K562 (cell line): ENCODE data around the gene SPATS2L. TPM values are rescaled to one million over a fixed set of nuclear protein-coding genes. Genes with fewer than 3 reads are reported as not detected.

Source experiments
- ATAC-seq: fragments of 200-7000 bp; cut with Tn5 transposase; 3 replicates; pipeline ENCODE4 v1.9.1; 2020; ENCODE audit warnings: moderate library complexity
- BruUV-seq: library from RNA; stranded (reverse); fragments of 400-500 nt; replicated peaks from 2 replicates; lab custom pipeline; 2021; lab: Mats Ljungman, UMichigan
- CTCF ChIA-PET: fragments of 300-600 bp; formaldehyde crosslinking; extraction: SDS; loops from one replicate; lab custom pipeline; 2021; ENCODE audit warnings: low intra/inter-chr PET ratio; lab: Yijun Ruan, JAX
- POLR2A ChIA-PET: fragments of 300-600, 350-650 bp; sonication (Branson Sonifier 250); formaldehyde crosslinking; extraction: SDS; loops from one replicate; lab custom pipeline; 2021; ENCODE audit warnings: antibody characterized with exemption, inconsistent platforms; lab: Yijun Ruan, JAX
- DNase-seq, 4 experiments: peaks; one replicate each; pipeline versions ENCODE4 v3.0.0 to v3.0.0-alpha.2; 2011 to 2018; ENCODE audit warnings: low spot score in 3 of 4, mixed read lengths in 3 of 4; ENCODE audit errors: extremely low read depth in 1 of 4
- FAIRE-seq: peaks from 2 replicates; lab custom pipeline; 2011; peaks lifted over from hg19 to GRCh38; lab: Jason Lieb, UNC
- H2AFZ ChIP-seq: 2 replicates; pipeline ENCODE4 v1.6.0; 2011; ENCODE audit warnings: low read depth, low read length, control low read depth, inconsistent platforms
- H3K27ac ChIP-seq: fragments of 200-600 bp; 3 replicates; pipeline ENCODE4 v1.8.0; 2011; ENCODE audit warnings: low read depth, mild to moderate bottlenecking, control low read depth, inconsistent platforms, low read length, moderate library complexity, mixed read lengths; ENCODE audit errors: extremely low read depth
- H3K27me3 ChIP-seq, 2 experiments: fragments of 300-600 bp in 1 of 2; 2 replicates in 1 of 2; 3 replicates in 1 of 2; pipeline versions ENCODE4 v1.6.0 to v1.8.0; 2011; ENCODE audit warnings: inconsistent platforms in 2 of 2, low read length in 2 of 2, mild to moderate bottlenecking in 1 of 2, mixed read lengths in 1 of 2, moderate library complexity in 1 of 2; ENCODE audit not compliant: control insufficient read depth in 2 of 2, insufficient read depth in 2 of 2
- H3K36me3 ChIP-seq: fragments of 300-600 bp; 3 replicates; pipeline ENCODE4 v1.8.0; 2011; ENCODE audit warnings: mild to moderate bottlenecking, low read length, inconsistent platforms; ENCODE audit not compliant: control insufficient read depth, insufficient read depth
- H3K4me1 ChIP-seq, 2 experiments: fragments of 200-600 bp in 1 of 2; replicated peaks in 1 of 2; 2 replicates in 1 of 2; 3 replicates in 1 of 2; pipeline versions ENCODE4 v1.5.1 to v1.8.0; 2011; ENCODE audit warnings: inconsistent platforms in 2 of 2, low read length in 2 of 2, mild to moderate bottlenecking in 1 of 2, mixed read lengths in 1 of 2, moderate library complexity in 1 of 2; ENCODE audit not compliant: control insufficient read depth in 2 of 2, insufficient read depth in 2 of 2
- H3K4me2 ChIP-seq: 2 replicates; pipeline ENCODE4 v1.6.1; 2011; ENCODE audit warnings: low read length, control low read depth, inconsistent platforms, mixed read lengths; ENCODE audit not compliant: insufficient read depth
- H3K4me3 ChIP-seq: fragments of 200-600 bp; sonication (generic), shearing (Covaris generic); 2 replicates; pipeline ENCODE4 v1.5.1; 2016; ENCODE audit warnings: control low read depth, inconsistent platforms
- H3K79me2 ChIP-seq: fragments of 200-600 bp; 3 replicates; pipeline ENCODE4 v1.8.0; 2011; ENCODE audit warnings: low read length, inconsistent platforms; ENCODE audit not compliant: control insufficient read depth, insufficient read depth
- H3K9ac ChIP-seq, 2 experiments: 2 replicates each; pipeline versions ENCODE4 v1.6.0 to v1.6.1; 2011; ENCODE audit warnings: low read depth in 2 of 2, low read length in 2 of 2, control low read depth in 1 of 2, inconsistent platforms in 1 of 2, mild to moderate bottlenecking in 1 of 2, mixed read lengths in 1 of 2; ENCODE audit not compliant: insufficient read depth in 1 of 2
- H3K9me1 ChIP-seq: one replicate; pipeline ENCODE4 v1.6.0; 2011; ENCODE audit warnings: inconsistent platforms, mild to moderate bottlenecking, low read length, moderate library complexity; ENCODE audit not compliant: control insufficient read depth, insufficient read depth
- H3K9me3 ChIP-seq: replicated peaks from 2 replicates; pipeline ENCODE4 v1.5.1; 2011; ENCODE audit warnings: low read depth, low read length, inconsistent platforms; ENCODE audit not compliant: control insufficient read depth, insufficient read depth
- H4K20me1 ChIP-seq: replicated peaks from 2 replicates; pipeline ENCODE4 v1.6.1; 2011; ENCODE audit warnings: low read length, inconsistent platforms, mixed read lengths; ENCODE audit not compliant: control insufficient read depth, insufficient read depth
- CBFA2T3 ChIP-seq: fragments of 450-650 bp; IDR thresholded peaks from 2 replicates; pipeline ENCODE4 v1.6.1; 2017
- CTCF ChIP-seq, 3 experiments: IDR thresholded peaks in 2 of 3; conservative IDR thresholded peaks in 1 of 3; 2 replicates each; pipeline ENCODE4 v1.5.1; 2011 to 2012; ENCODE audit warnings: low read length in 3 of 3, mild to moderate bottlenecking in 3 of 3, control low read depth in 2 of 3, improper control_type of control experiment in 1 of 3, inconsistent platforms in 1 of 3, low read depth in 1 of 3, mixed read lengths in 1 of 3, moderate library complexity in 1 of 3; ENCODE audit not compliant: insufficient read depth in 2 of 3
- WGBS: fragments of 100-300 bp; shearing (Covaris generic); methylation state at CpG from one replicate; pipeline ENCODE4 v1.1.6; 2016; ENCODE audit warnings: low coverage, mixed read lengths; ENCODE audit not compliant: insufficient coverage; ENCODE audit errors: missing lambda C conversion rate; 5-methylcytosine and 5-hydroxymethylcytosine counted together
- in situ Hi-C: fragments of 300-500 bp; cut with MboI; formaldehyde crosslinking; loops from 4 replicates; pipeline ENCODE4 v1.15.0; 2018; ENCODE audit warnings: inconsistent platforms, mixed read lengths
- intact Hi-C: fragments of 100-400 bp; cut with micrococcal nuclease; formaldehyde crosslinking; loops from 2 replicates; pipeline ENCODE4 v1.14.2; 2022
- polyA plus RNA-seq, 8 experiments: library from polyadenylated mRNA; depleted of rRNA in 4 of 8; stranded (reverse) in 5 of 8; unstranded in 3 of 8; fragments of >200 nt; fragmentation: Nextera tagmentation in 2 of 8; fragmentation: Illumina TruSeq in 1 of 8; extraction: Ambion mirVana in 2 of 8; extraction: Trizol in 1 of 8; gene quantifications; 2 replicates each; pipeline versions ENCODE4 v1.2.1 to v1.2.3, GENCODE V29; 2011 to 2014; ENCODE audit warnings: inconsistent platforms in 1 of 8, missing spikeins in 1 of 8
- total RNA-seq, 7 experiments: library from RNA; depleted of rRNA in 6 of 7; stranded (reverse); fragments of >200 nt in 6 of 7; fragmentation: Illumina TruSeq in 2 of 7; extraction: Trizol in 2 of 7; gene quantifications; 2 replicates each; pipeline versions ENCODE4 v1.2.1 to v1.2.3, GENCODE V29; 2011 to 2021; ENCODE audit warnings: low replicate concordance in 1 of 7

SPATS2L gene
- total and polyA plus RNA-seq, 9 of the 15 experiments (the other 6 are each of a cell fraction or from before 2014, with no cell fraction given): 11.3 to 41.5 (median 24.9) TPM

GRCh38 chr2:200318940-200319435 is 12.5 kb downstream of the SPATS2L start:
- in situ Hi-C loops: no loop called here
- Histone ChIP-seq H3K4me1 (peaks cover 5 to 15% of the 10 kb centered on the region in 2 experiments; a peak in 4 of 5 replicates), H3K4me3 (no peak overlapping the region), H3K36me3 (no peaks in the 10 kb centered on the region)
- TF ChIP-seq CTCF (IDR thresholded peaks at IDR 0.05 in 2 of 3, conservative IDR thresholded peaks at IDR 0.05 in 1 of 3; ENCODE audit: insufficient read depth in 2 of 3, low read depth in 1 of 3, low read length in 3 of 3) (no peak), CBFA2T3 (peak; percentile 22; the same call in 1 of the 2 replicates)
- TF ChIP-seq, all 486 proteins: peak for 1
- BruUV-seq: no TSS peak
- WGBS: 42% methylated on average over 6 of the region's 10 CpGs
- no peaks in the 10 kb centered on the region for H3K27me3 ChIP-seq
- FAIRE-seq: no peak
- H3K79me2 ChIP-seq: peaks cover 5% of the 10 kb centered on the region; the same call in 1 of the 3 replicates
- no peaks in the 10 kb centered on the region for H4K20me1 ChIP-seq
- ChIA-PET POLR2A (interaction anchor here (0.6 kb wide), 1 partner anchor 13 kb away, joined by 3 read pairs; no protein-coding TSS in a partner anchor), CTCF (no interaction called here)
- intact Hi-C loops: no loop called here
- no peak overlapping the region for H3K4me2 ChIP-seq
- H3K9ac ChIP-seq: no peak overlapping the region
- no peak for DNase-seq
- H2AFZ ChIP-seq: no peak overlapping the region
- H3K9me1 ChIP-seq: no peaks in the 10 kb centered on the region
- H3K9me3 ChIP-seq: no peaks in the 10 kb centered on the region
- H3K27ac ChIP-seq: no peak overlapping the region
- no peak for ATAC-seq
